Stromal cell of bone marrow (primary cell): ENCODE data around the gene STXBP4.

Source experiments
- DNase-seq: peaks from one replicate; pipeline ENCODE4 v3.0.0-alpha.2; 2012; ENCODE audit warnings: low read depth

Gene STXBP4

GRCh38 chr17:55172612-55173011, 204.0 kb downstream of the STXBP4 start:
- no peak for DNase-seq

- DNase-seq: no peak
Observed at GRCh38 chr17:55174133-55174532, 205.6 kb downstream of the STXBP4 start.

- DNase-seq: no peak
Observed at GRCh38 chr17:55175788-55176427, 207.3 kb downstream of the STXBP4 start.

GRCh38 chr17:55177159-55177854, 208.7 kb downstream of the STXBP4 start:
- no peak for DNase-seq

GRCh38 chr17:55177855-55178217, 209.3 kb downstream of the STXBP4 start:
- DNase-seq: no peak

GRCh38 chr17:55186937-55187770, 218.6 kb downstream of the STXBP4 start:
- no peak for DNase-seq

GRCh38 chr17:55190748-55191147, 222.2 kb downstream of the STXBP4 start:
- no peak for DNase-seq

- DNase-seq: no peak
Observed at GRCh38 chr17:55198690-55199370, 230.3 kb downstream of the STXBP4 start.

- no peak for DNase-seq
Observed at GRCh38 chr17:55200904-55201303, 232.3 kb downstream of the STXBP4 start.

GRCh38 chr17:55201308-55201932, 232.9 kb downstream of the STXBP4 start:
- no peak for DNase-seq

GRCh38 chr17:55202896-55203295, 234.3 kb downstream of the STXBP4 start:
- no peak for DNase-seq

- DNase-seq: no peak
Observed at GRCh38 chr17:55208078-55208812, 239.7 kb downstream of the STXBP4 start.

- DNase-seq: no peak
Observed at GRCh38 chr17:55210292-55210691, 241.7 kb downstream of the STXBP4 start.

GRCh38 chr17:55212880-55213279, 244.3 kb downstream of the STXBP4 start:
- DNase-seq: no peak

GRCh38 chr17:55215711-55216110, 247.1 kb downstream of the STXBP4 start:
- no peak for DNase-seq

- DNase-seq: no peak
Observed at GRCh38 chr17:55216888-55217287, 248.3 kb downstream of the STXBP4 start.

- no peak for DNase-seq
Observed at GRCh38 chr17:55219459-55219858, 250.9 kb downstream of the STXBP4 start.

GRCh38 chr17:55219934-55220333, 251.4 kb downstream of the STXBP4 start:
- no peak for DNase-seq
